Transverse colon (tissue), 4 donors: ENCODE data around the gene FGF3.

ENCODE experiments used
- CTCF ChIP-seq, 5 experiments: fragments of 200-600 bp in 3 of 5; fragments of 450-650 bp in 2 of 5; sonication (generic) in 3 of 5; IDR thresholded peaks; 1 replicate in 2 of 5; 2 replicates in 3 of 5; pipeline ENCODE4 v1.5.1; 2016 to 2017; ENCODE audit warnings: antibody characterized with exemption in 5 of 5, inconsistent platforms in 3 of 5, mild to moderate bottlenecking in 2 of 5, moderate library complexity in 1 of 5
- EP300 ChIP-seq: sonication (generic); formaldehyde crosslinking; IDR thresholded peaks from one replicate; pipeline ENCODE4 v1.6.1; 2017; ENCODE audit warnings: antibody characterized with exemption, low read depth
- POLR2A ChIP-seq: fragments of 450-650 bp; IDR thresholded peaks from one replicate; pipeline ENCODE4 v1.6.1; 2016; ENCODE audit warnings: antibody characterized with exemption, mild to moderate bottlenecking, moderate library complexity
- POLR2AphosphoS5 ChIP-seq, 3 donors: sonication (generic); formaldehyde crosslinking; IDR thresholded peaks; one replicate each; pipeline ENCODE4 v1.6.1; 2016; ENCODE audit warnings: antibody characterized with exemption in 3 of 3

- TF ChIP-seq CTCF (IDR thresholded peaks at IDR 0.05) (no peak), POLR2AphosphoS5 (IDR thresholded peaks at IDR 0.05) (no peak), POLR2A (no peak), EP300 (no peak)
Observed at GRCh38 chr11:69860796-69861445, 41.7 kb upstream of the FGF3 start.
